Retina (tissue), 1 donor: ENCODE measurements around the gene TRAF2.
A peak's percentile ranks its signal among the peaks of the same experiment; 100 is the strongest.

ENCODE experiments used
- DNase-seq: peaks from one replicate; pipeline ENCODE4 v3.0.0-alpha.2; 2016

Gene TRAF2

GRCh38 chr9:136940526-136941230, 54.4 kb downstream of the TRAF2 start:
- DNase-seq = no peak

DNA sequence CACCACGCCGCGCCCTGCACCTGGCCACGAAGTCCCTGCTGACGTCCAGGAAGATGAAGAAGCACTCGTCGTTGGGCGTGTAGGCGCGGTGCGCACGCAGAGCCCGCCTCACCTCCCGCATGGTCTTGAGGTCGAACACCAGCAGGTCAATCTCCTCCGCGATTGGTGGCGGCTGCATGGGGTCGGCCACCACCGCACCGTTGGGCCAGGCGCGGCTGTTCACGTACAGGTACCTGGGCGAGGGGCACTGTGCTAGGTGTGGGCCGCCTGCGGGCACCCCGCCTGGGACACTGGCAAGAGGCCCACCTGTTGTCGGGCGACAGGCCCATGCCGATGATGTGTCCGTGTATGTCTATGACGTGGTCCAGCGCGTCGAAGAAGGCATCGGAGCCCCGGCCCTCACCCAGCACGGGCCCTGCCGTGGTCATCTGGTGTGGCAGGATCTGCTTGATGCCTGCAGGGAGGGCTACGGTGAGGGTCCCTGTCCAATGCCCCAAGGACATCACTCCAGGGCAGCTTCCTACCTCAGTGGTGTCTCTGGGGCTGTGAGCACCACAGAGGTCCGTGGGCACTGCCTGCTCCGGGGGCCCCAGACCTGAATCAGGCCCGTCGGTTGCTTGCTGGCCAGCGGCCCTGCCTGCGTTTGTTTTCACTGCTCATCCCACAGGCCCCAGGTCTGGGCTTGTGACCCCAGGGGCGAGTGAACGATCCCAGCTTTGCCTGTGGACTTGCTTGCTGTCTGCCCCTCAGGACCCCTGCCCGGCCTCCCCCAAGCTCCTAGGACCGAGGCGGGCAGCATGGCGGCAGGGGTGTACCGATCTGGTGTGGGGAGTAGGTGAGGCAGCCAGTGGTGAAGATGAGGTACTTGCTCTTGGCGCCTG, 55.2 kb downstream of the TRAF2 start:
- DNase-seq = no peak

- no peak for DNase-seq
Observed at GRCh38 chr9:136942112-136942880, 56.0 kb downstream of the TRAF2 start.

DNA sequence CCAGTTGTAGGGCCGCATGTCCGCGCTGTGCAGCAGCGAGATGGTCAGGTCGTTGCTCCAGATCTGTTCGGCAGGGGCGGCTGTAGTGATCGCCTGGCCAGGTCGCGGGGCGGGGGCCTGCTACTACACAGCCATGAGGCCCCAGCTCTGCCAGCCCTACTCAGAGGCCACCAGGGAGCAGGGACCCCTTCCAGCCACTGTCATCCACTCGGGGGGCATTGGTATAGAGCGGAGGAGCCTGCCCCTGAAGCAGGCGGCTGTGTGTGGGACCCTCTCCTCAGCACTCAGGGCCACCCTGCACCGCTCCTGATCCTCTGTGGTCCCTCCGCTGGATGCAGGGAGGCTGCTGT, 56.5 kb downstream of the TRAF2 start:
- DNase-seq = no peak

DNA sequence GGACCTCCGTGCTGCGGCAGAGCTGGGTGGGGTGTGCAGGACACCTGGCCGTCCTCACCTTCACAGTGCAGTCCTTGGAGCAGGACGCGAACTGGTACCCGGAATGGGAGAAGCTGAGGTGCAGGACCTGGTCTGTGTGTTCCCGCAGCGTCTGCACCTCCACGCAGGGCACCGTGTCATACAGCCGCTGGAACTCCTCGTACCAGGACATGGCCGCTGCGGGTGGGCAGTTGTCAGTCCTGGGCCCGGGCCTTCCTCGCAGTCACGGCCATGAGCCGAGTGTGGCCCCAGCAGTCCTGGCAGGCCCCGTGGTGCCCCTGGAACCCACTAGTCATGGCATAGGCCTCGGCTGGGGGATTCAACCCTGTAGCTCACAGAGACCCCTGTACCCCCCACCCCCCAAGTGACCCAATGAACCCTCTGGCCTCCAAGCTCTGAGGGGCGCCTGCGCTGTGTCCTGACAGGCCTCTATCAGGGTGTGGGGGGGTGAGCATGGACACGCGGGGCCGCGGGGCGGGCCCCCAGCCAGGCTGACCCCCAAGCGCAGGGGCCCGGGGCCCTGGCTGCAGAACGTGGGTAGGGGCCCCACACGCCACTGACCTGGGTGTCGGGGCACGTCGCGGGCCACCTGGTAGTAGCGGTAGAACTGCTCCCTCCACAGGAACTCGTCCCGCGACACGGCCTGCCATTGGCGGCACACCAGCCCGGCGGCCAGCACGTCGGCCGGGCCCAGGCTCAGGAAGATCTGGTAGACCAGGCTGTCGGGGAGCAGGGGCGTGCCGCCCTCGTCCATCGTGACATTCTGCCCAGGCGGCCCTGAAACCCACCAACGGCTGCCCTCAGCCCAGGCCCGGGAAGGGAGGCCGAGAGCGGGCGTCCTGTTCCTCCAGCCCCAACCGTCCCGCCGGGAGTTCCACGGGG, 57.2 kb downstream of the TRAF2 start:
- peak; percentile 48 for DNase-seq

- peak; percentile 58 for DNase-seq
Observed at GRCh38 chr9:136944212-136944518, 57.8 kb downstream of the TRAF2 start.

DNA sequence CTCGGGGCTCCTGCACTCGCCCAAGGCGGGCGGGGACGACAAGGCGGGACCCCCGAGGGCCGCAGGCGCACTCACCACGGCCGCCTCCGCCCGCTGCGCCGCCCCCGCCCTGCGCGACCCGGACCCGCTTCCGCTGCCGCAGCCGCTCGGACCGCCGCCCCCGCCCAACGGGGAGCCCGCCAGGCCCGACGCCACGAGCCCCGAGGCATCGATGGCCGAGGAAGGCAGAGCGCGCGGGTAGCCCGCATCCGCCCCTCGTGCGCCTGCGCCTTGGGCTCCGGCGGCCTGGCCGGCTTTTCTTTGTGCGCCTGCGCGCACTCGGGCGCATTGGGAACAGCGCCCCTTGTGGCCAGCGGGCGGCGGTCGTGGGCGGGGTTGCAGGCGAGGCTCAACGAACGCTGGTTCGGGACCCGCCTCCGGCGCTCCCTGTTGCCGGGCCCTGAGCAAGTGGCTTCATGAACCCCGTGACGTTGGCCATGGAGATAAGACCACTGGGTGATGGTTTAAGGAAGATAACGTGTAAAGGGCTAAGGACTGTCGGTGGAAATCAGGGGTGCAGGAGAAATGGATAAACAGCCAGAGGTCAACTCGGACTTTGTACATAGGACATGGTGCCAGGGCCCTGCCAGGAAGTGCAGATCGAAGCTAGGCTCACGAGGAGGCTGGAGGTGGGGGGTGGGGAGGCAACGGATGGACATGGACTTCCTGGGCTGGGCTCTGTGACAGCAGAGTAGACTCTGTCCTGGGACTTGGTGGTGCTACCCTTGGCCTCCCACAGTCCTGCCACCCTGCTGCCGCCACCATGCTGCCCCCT, 58.4 kb downstream of the TRAF2 start, which contains the start of the genes C8G and FBXW5:
Gene C8G, plus strand, starts transcription at position 725 of the 814 bp plus-strand sequence. Its CDS starts 78 bp downstream, at position 803.
Gene FBXW5, minus strand, starts transcription at position 220 of the 814 bp plus-strand sequence. CDS start 655 bp downstream, outside the sequence.
- peak; percentile 95 for DNase-seq

DNA sequence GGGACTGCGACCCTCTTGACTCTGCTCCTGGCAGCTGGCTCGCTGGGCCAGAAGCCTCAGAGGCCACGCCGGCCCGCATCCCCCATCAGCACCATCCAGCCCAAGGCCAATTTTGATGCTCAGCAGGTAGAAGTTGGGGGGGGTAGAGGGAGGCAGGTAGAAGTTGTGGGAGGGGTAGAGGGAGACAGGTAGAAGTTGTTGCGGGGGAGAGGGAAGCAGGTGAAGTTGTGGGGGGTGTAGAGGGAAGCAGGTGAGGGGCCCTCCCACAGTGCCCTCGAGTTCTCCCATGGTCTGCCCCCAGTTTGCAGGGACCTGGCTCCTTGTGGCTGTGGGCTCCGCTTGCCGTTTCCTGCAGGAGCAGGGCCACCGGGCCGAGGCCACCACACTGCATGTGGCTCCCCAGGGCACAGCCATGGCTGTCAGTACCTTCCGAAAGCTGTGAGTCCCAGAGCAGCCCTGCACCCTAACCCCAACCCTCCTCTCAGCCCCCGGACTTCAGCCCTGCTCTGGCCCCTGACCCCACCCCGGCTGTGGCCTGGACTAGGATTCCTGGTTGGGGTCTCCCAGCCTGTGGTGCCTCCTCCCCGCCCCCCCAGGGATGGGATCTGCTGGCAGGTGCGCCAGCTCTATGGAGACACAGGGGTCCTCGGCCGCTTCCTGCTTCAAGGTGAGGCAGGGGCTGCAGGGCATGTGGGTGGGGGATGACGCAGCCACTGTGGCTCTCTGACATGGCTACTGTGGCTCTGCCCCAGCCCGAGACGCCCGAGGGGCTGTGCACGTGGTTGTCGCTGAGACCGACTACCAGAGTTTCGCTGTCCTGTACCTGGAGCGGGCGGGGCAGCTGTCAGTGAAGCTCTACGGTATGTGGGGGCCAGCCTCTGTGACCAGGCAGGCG, 59.3 kb downstream of the TRAF2 start:
- no peak for DNase-seq

- DNase-seq = no peak
Observed at GRCh38 chr9:136946228-136947027, 60.1 kb downstream of the TRAF2 start.

GRCh38 chr9:136947028-136947891, 60.9 kb downstream of the TRAF2 start:
- no peak for DNase-seq

- DNase-seq = peak; percentile 71
Observed at GRCh38 chr9:136947955-136948510, 61.7 kb downstream of the TRAF2 start.

GRCh38 chr9:136949239-136949816, 63.0 kb downstream of the TRAF2 start:
- no peak for DNase-seq

DNA sequence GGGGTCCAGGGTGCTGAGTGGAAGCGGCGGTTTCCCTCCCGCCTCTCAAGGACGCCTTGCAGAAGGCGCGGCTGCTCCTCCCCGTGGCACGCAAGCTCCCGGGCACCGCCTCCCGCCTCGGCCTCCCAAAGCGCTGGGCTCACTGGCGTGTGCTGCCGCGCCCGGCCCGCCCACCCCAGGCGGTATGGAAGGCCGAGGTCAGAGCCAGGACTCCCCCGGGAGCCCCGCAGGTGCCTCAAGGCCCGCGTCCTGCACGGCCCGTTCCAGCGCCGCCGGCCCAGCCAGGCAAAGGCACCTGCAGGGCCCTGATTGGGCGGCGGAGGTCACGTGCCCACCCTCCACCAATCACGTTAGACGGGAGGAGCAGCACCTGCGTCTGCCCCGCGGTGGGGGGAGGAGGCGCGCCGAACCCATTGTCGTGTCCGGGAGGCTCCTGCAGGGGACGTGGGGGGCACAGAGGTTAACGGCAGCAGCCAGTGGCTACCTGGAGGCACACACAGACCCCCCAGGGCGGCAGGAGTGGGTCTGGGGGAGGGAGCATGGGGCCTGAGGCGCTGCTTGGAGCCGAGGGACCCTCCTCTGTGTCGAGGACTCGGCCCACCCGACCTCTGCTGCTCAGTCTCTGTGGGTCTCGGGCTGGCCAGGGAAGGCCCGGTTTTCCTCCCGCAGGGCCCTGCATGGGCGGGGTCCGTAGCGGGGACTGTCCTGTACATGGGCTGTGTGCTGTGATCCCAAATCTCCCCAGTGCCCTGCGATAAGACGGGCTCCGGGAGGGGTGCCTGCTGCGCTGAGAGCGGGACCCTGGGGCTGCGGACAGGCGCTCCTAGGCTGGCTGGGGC, 63.7 kb downstream of the TRAF2 start:
- peak; percentile 96 for DNase-seq

GRCh38 chr9:136950656-136951276, 64.5 kb downstream of the TRAF2 start:
- DNase-seq = no peak

DNA sequence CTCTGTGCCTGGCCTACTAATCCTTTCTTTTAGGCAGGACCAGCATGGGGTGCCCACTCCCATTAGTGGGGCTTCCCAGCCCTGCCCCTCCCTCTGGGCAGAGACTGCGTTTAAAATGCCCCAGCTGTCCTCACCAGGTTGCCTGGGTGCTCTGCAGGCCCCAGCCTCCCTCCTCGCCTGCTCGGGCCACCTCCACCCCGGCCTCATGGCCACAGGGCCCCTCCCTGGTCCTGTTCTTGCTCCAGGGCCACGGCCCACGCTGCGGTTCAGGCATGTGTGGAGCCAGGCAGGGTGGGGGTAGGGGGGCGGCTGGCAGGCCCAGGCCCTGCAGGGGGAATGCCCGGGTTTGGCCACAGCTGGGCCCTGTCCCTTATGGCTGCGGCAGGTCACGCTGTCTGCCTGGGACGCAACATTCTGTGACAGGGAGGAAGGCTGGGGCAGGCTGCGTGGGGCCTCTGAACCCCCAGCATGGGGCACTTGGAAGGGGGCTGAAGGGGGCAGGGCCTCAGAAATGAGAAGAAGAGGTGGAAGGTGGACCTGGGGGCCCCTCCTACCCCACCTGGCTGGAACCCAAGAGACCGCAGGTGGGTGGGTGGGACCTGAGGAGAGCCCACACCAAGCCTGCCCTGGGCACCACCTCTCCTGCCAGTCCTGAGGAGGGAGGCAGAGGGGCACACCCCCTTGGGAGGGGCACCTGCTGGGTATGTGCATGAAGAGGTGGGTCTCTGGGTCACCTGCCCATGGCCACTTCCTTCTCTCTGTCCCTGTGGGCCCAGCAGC, 65.4 kb downstream of the TRAF2 start, which contains the start of gene LCN12:
Gene LCN12, plus strand, starts transcription at position 733 of the 780 bp plus-strand sequence. CDS start 55 bp downstream, outside the sequence.
- no peak for DNase-seq
